BLaER1 treated with 17β-estradiol and CSF1 and Interleukin-3, amounts not matched to agents 10 nM and 100 nM (cell line): ENCODE data around the gene LGALS9.

Experiments
- H3K27ac ChIP-seq, 11 experiments: shearing (Covaris generic); formaldehyde crosslinking; 2 replicates each; pipeline ENCODE4 v1.8.1; 2022
- H3K27me3 ChIP-seq, 11 experiments: shearing (Covaris generic); formaldehyde crosslinking; 2 replicates each; pipeline ENCODE4 v1.8.1; 2022
- H3K36me3 ChIP-seq, 11 experiments: shearing (Covaris generic); formaldehyde crosslinking; 2 replicates each; pipeline ENCODE4 v1.8.1; 2022
- H3K4me1 ChIP-seq, 10 experiments: shearing (Covaris generic); formaldehyde crosslinking; 2 replicates each; pipeline ENCODE4 v1.8.1; 2022
- H3K4me2 ChIP-seq, 11 experiments: shearing (Covaris generic); formaldehyde crosslinking; 2 replicates each; pipeline ENCODE4 v1.8.1; 2022
- H3K4me3 ChIP-seq, 10 experiments: shearing (Covaris generic); formaldehyde crosslinking; 2 replicates each; pipeline ENCODE4 v1.8.1; 2022
- H3K9ac ChIP-seq, 11 experiments: shearing (Covaris generic); formaldehyde crosslinking; 2 replicates each; pipeline ENCODE4 v1.8.1; 2022
- H3K9me3 ChIP-seq, 11 experiments: shearing (Covaris generic); formaldehyde crosslinking; replicated peaks in 1 of 11; 2 replicates each; pipeline ENCODE4 v1.8.1; 2022
- H4K20me1 ChIP-seq, 11 experiments: shearing (Covaris generic); formaldehyde crosslinking; 2 replicates each; pipeline ENCODE4 v1.8.1; 2022
- Cebpa-rat ChIP-seq, 11 experiments: shearing (Covaris generic); IDR thresholded peaks; 2 replicates each; pipeline ENCODE4 v1.8.1; 2022

LGALS9 gene

GRCh38 chr17:27608328-27609230, 22.4 kb upstream of the LGALS9 start:
- H3K27me3 ChIP-seq: no peaks in the 10 kb centered on the region
- no peak overlapping the region for H3K4me3 ChIP-seq
- peaks cover 0 to 85% (median 8%) of the 10 kb centered on the region in 11 experiments; a peak in 14 of 22 replicates for H3K36me3 ChIP-seq
- H3K9me3 ChIP-seq: peaks cover 0 to 11% (median 9%) of the 10 kb centered on the region in 11 experiments; a peak in 18 of 22 replicates
- no peak overlapping the region for H3K4me2 ChIP-seq
- H3K9ac ChIP-seq: 0 out of 22 replicates have a peak overlapping the region, but pooled peaks of 1 of the 11 experiments have one; percentile 18
- no peak for TF ChIP-seq Cebpa-rat (IDR thresholded peaks at IDR 0.05)
- peaks cover 0 to 40% (median 24%) of the 10 kb centered on the region in 10 experiments; a peak in 14 of 20 replicates for H3K4me1 ChIP-seq
- H3K27ac ChIP-seq: no peak overlapping the region
- peaks cover 0 to 5% (median 0%) of the 10 kb centered on the region in 11 experiments; a peak in 2 of 22 replicates for H4K20me1 ChIP-seq

DNA sequence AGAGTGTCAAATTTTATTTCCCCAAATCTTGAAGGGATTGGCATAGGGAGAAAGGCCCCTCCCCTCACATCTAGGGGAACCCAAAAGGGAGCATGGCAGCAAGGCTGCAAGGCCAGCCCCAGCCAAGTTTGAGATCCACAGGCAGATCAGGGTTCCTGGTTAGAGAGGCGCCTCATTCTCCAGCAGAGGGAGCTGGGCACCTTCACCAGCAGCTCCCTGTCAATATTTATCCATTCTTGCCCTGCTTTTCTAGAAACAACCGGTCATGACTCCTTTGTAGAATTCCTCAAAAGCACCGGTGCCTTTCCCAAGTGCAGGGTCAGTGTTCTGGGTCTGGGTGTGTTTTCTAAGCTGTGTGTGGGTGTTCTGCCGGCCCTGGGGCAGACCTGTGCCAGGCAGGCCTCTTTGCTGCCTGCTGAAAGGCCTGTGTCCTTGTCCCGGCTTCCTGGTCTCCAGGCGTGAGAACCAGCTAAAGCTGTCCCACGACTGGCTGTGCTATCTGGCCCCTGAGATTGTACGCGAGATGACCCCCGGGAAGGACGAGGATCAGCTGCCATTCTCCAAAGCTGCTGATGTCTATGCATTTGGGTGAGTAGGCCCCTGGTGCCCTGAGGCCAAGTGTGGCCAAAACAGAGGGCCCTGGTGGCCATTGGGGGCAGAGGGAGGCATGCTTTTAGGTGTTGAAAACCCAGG, 21.2 kb upstream of the LGALS9 start:
- no peak overlapping the region for H3K4me2 ChIP-seq
- TF ChIP-seq Cebpa-rat (IDR thresholded peaks at IDR 0.05): no peak
- H4K20me1 ChIP-seq: peaks cover 0 to 5% (median 0%) of the 10 kb centered on the region in 11 experiments; a peak in 2 of 22 replicates
- H3K9me3 ChIP-seq: peaks cover 0 to 13% (median 10%) of the 10 kb centered on the region in 11 experiments; a peak in 18 of 22 replicates
- peaks cover 0 to 50% (median 34%) of the 10 kb centered on the region in 10 experiments; a peak in 14 of 20 replicates for H3K4me1 ChIP-seq
- peaks cover 0 to 86% (median 9%) of the 10 kb centered on the region in 11 experiments; a peak in 14 of 22 replicates for H3K36me3 ChIP-seq
- H3K27me3 ChIP-seq: no peaks in the 10 kb centered on the region
- no peak overlapping the region for H3K4me3 ChIP-seq
- H3K27ac ChIP-seq: no peak overlapping the region
- no peak overlapping the region for H3K9ac ChIP-seq

- no peak overlapping the region for H3K9ac ChIP-seq
- no peak for TF ChIP-seq Cebpa-rat (IDR thresholded peaks at IDR 0.05)
- no peak overlapping the region for H3K27ac ChIP-seq
- no peaks in the 10 kb centered on the region for H3K27me3 ChIP-seq
- H3K4me2 ChIP-seq: no peak overlapping the region
- H4K20me1 ChIP-seq: peaks cover 0 to 5% (median 0%) of the 10 kb centered on the region in 11 experiments; a peak in 2 of 22 replicates
- H3K4me3 ChIP-seq: no peak overlapping the region
- H3K9me3 ChIP-seq: peaks cover 0 to 13% (median 10%) of the 10 kb centered on the region in 11 experiments; a peak in 18 of 22 replicates
- peaks cover 0 to 88% (median 9%) of the 10 kb centered on the region in 11 experiments; a peak in 14 of 22 replicates for H3K36me3 ChIP-seq
- H3K4me1 ChIP-seq: peaks cover 0 to 56% (median 34%) of the 10 kb centered on the region in 10 experiments; a peak in 14 of 20 replicates
Measured at GRCh38 chr17:27610304-27610677, 20.7 kb upstream of the LGALS9 start.

DNA sequence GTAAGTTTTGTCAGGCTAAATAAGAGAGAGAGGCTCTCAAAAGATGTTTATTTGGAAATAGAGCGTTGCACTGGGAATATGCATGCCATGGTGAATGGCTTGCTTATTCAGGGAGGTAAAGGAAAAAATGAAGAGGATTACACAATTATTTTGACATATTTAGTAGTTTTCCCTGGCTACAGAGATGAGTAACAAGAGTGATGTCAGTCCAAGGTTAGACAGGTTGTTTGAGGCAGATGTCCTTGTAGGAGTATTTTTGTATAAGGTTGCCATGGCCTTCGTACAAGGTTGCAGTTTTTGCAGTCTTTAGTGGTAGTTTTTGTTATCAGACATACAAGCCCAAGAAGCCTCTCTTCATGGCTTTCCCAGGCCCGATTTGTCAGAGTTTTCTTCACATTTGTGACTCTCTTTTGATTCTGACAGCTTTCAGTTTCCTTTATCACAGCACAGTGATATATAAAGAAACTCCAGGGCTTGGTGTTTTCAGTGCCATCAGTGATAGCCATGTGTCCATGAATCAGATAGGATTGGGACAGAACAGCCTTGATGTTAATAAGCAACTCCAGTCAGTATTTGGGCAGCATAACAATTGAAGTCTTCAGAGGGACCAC, 18.7 kb upstream of the LGALS9 start:
- H3K4me1 ChIP-seq: peaks cover 0 to 75% (median 47%) of the 10 kb centered on the region in 10 experiments; a peak in 15 of 20 replicates
- H3K4me2 ChIP-seq: peak overlapping the region in 5 of 11 experiments; percentile 26 to 67 (median 56); a peak in 7 of 22 replicates
- H3K27me3 ChIP-seq: no peaks in the 10 kb centered on the region
- H3K27ac ChIP-seq: no peak overlapping the region
- H3K36me3 ChIP-seq: peaks cover 0 to 80% (median 11%) of the 10 kb centered on the region in 11 experiments; a peak in 14 of 22 replicates
- no peak overlapping the region for H3K4me3 ChIP-seq
- peaks cover 0 to 13% (median 10%) of the 10 kb centered on the region in 11 experiments; a peak in 18 of 22 replicates for H3K9me3 ChIP-seq
- no peak for TF ChIP-seq Cebpa-rat (IDR thresholded peaks at IDR 0.05)
- no peak overlapping the region for H3K9ac ChIP-seq
- peaks cover 0 to 5% (median 0%) of the 10 kb centered on the region in 11 experiments; a peak in 3 of 22 replicates for H4K20me1 ChIP-seq

DNA sequence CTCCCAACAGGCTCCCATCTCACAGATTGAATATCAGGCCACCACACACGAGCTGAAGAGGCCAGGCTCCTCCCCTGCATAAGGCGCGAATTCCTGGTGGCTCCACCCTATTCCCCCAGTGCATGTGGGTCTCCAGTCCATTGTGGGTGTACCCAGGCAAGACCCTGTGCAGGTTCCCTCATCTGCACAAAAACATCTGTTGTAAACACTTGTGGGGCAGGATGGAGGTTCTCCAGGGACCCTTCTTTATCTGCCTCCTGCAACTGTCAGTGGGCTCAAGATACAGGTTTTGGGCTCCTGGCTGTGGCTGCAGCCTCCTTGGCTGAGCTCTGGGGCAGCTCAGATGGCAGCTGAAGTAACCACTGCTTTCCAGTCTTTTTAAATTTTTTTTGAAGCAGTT, 17.6 kb upstream of the LGALS9 start:
- Histone ChIP-seq H3K9ac (no peak overlapping the region), H3K4me2 (peak overlapping the region in 7 of 11 experiments; percentile 7 to 67 (median 56); a peak in 13 of 22 replicates), H4K20me1 (peaks cover 0 to 5% (median 0%) of the 10 kb centered on the region in 11 experiments; a peak in 3 of 22 replicates), H3K36me3 (peaks cover 0 to 81% (median 23%) of the 10 kb centered on the region in 11 experiments; a peak in 16 of 22 replicates), H3K4me1 (peaks cover 0 to 73% (median 47%) of the 10 kb centered on the region in 10 experiments; a peak in 15 of 20 replicates), H3K27me3 (no peaks in the 10 kb centered on the region), H3K9me3 (peaks cover 0 to 13% (median 10%) of the 10 kb centered on the region in 11 experiments; a peak in 18 of 22 replicates), H3K4me3 (no peak overlapping the region), H3K27ac (no peak overlapping the region)
- TF ChIP-seq Cebpa-rat (IDR thresholded peaks at IDR 0.05): no peak

DNA sequence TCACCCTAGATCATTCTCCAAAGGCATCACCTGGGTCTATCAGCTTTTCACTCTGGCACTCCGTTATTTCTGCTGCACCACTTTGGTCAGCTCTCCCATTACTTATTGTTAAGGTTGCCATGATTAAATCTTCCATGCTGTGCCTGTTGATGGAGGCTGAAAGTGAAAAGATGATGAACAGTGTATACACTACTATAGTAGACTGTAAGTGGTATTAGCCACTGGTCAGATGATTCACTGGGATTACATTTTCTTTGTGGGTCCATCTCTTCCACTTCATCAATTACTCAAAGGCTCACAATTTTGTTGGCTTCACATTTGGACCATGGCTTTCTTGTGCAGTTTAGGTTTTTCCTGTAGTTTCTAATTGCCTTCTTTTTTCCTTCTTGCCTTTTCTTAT, 15.9 kb upstream of the LGALS9 start:
- peak overlapping the region in 4 of 11 experiments; percentile 20 to 67 (median 60); a peak in 5 of 22 replicates for H3K4me2 ChIP-seq
- peaks cover 0 to 72% (median 46%) of the 10 kb centered on the region in 10 experiments; a peak in 17 of 20 replicates for H3K4me1 ChIP-seq
- peaks cover 0 to 84% (median 25%) of the 10 kb centered on the region in 11 experiments; a peak in 16 of 22 replicates for H3K36me3 ChIP-seq
- H3K9ac ChIP-seq: no peak overlapping the region
- H3K27ac ChIP-seq: no peak overlapping the region
- H3K9me3 ChIP-seq: peaks cover 0 to 13% (median 10%) of the 10 kb centered on the region in 11 experiments; a peak in 18 of 22 replicates
- H3K4me3 ChIP-seq: no peak overlapping the region
- TF ChIP-seq Cebpa-rat (IDR thresholded peaks at IDR 0.05): no peak
- H3K27me3 ChIP-seq: no peaks in the 10 kb centered on the region
- peaks cover 0 to 5% (median 0%) of the 10 kb centered on the region in 11 experiments; a peak in 3 of 22 replicates for H4K20me1 ChIP-seq

DNA sequence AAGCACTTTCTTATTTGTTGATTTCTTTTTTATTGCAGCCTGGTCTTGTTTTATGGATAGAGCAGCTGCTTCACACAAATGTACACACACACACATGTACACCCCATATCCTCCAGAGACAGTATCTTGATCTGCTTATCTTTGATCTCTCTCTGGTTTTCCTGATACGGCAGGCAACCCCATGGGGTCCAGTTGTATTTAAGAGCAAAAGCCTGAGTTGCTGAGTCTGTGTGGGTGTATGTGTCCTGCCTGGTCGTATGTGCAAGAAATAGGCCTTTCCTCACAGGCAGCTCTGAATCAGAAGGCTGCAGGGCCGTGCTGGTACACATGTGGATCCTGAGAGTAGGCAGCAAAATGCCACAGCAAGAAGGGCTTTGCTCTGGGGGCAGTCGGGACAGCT, 14.6 kb upstream of the LGALS9 start:
- H3K4me2 ChIP-seq: peak overlapping the region in 8 of 11 experiments; percentile 35 to 82 (median 60); a peak in 16 of 22 replicates
- no peak overlapping the region for H3K4me3 ChIP-seq
- peaks cover 12 to 77% (median 52%) of the 10 kb centered on the region in 10 experiments; a peak in 19 of 20 replicates for H3K4me1 ChIP-seq
- peak overlapping the region in 2 of 11 experiments; percentile 1 to 16; a peak in 1 of 22 replicates for H3K9ac ChIP-seq
- H3K9me3 ChIP-seq: peaks cover 0 to 13% (median 10%) of the 10 kb centered on the region in 11 experiments; a peak in 18 of 22 replicates
- H3K27me3 ChIP-seq: no peaks in the 10 kb centered on the region
- no peak overlapping the region for H3K27ac ChIP-seq
- peaks cover 0 to 1% (median 0%) of the 10 kb centered on the region in 11 experiments; a peak in 1 of 22 replicates for H4K20me1 ChIP-seq
- no peak for TF ChIP-seq Cebpa-rat (IDR thresholded peaks at IDR 0.05)
- H3K36me3 ChIP-seq: peaks cover 0 to 84% (median 25%) of the 10 kb centered on the region in 11 experiments; a peak in 16 of 22 replicates

DNA sequence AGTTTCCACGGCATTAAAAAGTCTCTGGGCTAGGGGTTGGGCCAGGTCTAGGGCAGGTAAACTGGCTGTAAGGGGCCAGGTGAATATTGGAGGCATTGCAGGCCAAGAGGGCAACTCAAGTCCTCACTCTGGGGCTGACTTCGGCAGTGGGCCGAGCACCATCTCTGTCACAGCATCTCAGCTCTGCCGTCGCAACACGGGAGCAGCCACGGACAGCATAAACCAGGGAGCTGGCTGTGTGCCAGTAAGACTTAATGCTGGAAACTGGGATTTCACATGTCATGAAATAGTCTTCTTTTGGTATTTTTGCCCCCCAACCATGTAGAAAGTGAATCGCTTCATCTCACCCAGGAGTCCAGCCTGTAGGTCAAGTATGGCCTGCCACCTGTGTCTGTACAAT, 12.6 kb upstream of the LGALS9 start:
- peaks cover 0 to 85% (median 25%) of the 10 kb centered on the region in 11 experiments; a peak in 15 of 22 replicates for H3K36me3 ChIP-seq
- H3K4me3 ChIP-seq: no peak overlapping the region
- TF ChIP-seq Cebpa-rat (IDR thresholded peaks at IDR 0.05): no peak

More for the DNA sequence above, 12.6 kb upstream of the LGALS9 start:
- Histone ChIP-seq H3K9me3 (peaks cover 0 to 5% (median 2%) of the 10 kb centered on the region in 11 experiments; a peak in 13 of 22 replicates), H3K4me2 (no peak overlapping the region), H3K27ac (no peak overlapping the region), H3K4me1 (peaks cover 12 to 77% (median 45%) of the 10 kb centered on the region in 10 experiments; a peak in 19 of 20 replicates), H4K20me1 (no peaks in the 10 kb centered on the region; a peak in 1 of 22 replicates), H3K9ac (no peak overlapping the region), H3K27me3 (no peaks in the 10 kb centered on the region)
